GM18520 (cell line): ENCODE data around the gene IP6K2.
"Not testable (repeated sequence)": the region's sequence is repeated elsewhere in the genome, so short reads cannot be mapped to it uniquely, and the experiment has no call there.

Source experiments
- ATAC-seq: cut with Tn5 transposase; IDR thresholded peaks from one replicate; pipeline ENCODE4 v1.9.1; 2021; ENCODE audit not compliant: unreplicated experiment

Gene IP6K2, protein sequence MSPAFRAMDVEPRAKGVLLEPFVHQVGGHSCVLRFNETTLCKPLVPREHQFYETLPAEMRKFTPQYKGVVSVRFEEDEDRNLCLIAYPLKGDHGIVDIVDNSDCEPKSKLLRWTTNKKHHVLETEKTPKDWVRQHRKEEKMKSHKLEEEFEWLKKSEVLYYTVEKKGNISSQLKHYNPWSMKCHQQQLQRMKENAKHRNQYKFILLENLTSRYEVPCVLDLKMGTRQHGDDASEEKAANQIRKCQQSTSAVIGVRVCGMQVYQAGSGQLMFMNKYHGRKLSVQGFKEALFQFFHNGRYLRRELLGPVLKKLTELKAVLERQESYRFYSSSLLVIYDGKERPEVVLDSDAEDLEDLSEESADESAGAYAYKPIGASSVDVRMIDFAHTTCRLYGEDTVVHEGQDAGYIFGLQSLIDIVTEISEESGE

DNA sequence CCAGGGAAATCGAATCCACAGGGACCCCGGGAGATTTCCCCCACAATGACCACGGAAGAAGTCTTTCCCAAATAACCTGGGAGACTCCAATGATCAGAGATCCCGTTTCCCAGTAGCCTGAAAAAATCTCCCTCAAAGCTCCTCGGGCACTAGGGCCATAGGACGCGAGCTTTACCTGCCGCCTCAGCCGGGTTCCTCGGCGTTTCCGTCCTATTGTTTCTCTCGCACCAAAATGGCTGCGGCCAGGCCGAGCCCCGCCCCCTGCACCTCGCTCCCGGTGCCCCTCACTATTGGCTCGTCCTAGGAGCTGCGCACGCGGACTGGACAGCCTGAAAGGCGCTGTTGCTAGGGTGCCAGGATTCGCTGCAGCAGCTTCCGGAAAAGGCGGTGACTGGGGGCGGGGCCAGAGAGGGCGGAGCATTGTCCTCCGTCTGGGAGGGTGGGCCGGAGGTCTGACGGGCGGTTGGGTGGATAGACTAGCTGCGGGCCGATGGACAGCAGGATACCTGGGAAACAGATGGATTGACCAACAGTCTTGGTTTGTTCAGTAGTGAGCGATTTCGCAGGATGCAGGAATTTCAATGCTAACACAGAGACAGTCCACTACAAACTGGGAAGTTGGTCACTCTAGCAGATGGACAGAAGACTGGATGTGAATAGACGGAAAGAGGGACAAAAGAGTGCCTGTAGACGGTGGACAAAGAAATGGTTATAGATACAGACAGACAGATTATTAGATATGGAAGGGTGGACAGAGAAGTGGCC lies at the start of gene IP6K2:
IP6K2 (minus strand) TSS at position 240 of the 765 bp plus-strand sequence. CDS start 21,930 bp downstream, outside the sequence.
- peak; percentile 96 for ATAC-seq

- no peak for ATAC-seq
Observed at GRCh38 chr3:48765376-48765775, 48.4 kb upstream of the IP6K2 start.

DNA sequence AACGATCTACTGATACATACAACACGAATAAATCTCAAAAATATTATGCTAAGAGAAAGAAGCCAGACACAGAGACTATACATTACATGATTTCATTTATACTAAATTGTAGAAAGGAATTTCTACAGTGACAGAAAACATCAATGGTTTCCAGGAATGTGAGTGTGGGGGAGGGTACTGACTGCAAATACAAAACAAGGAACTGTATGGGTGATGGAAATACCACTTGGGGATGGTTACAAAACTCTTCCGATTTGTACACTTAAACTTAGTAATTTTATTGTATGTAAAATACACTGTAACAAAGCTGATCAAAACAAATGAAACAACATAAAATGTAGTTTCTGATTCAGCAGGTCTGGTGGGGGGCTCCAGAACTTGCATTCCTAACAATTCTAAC lies 45.8 kb upstream of the IP6K2 start:
- ATAC-seq: no peak

GRCh38 chr3:48759991-48760540 lies 43.0 kb upstream of the IP6K2 start:
- ATAC-seq: not testable (repeated sequence)

DNA sequence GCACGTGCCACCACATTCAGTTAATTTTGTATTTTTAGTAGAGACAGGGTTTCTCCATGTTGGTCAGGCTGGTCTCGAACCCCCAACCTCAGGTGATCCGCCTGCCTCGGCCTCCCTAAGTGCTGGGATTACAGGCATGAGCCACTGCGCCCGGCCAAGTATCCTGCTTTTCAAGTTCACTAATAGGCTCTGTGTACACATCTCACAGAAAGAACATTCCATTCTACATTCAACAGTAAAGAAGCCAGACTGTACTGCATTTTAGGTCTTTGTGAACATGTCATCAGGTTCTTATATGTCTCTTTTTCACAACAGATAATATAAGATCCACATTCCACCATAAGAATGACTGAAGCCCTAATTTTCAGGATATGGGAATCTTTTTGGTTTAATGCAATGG lies 42.5 kb upstream of the IP6K2 start:
- ATAC-seq: not testable (repeated sequence)

GRCh38 chr3:48759071-48759470 lies 42.0 kb upstream of the IP6K2 start:
- ATAC-seq: no peak

DNA sequence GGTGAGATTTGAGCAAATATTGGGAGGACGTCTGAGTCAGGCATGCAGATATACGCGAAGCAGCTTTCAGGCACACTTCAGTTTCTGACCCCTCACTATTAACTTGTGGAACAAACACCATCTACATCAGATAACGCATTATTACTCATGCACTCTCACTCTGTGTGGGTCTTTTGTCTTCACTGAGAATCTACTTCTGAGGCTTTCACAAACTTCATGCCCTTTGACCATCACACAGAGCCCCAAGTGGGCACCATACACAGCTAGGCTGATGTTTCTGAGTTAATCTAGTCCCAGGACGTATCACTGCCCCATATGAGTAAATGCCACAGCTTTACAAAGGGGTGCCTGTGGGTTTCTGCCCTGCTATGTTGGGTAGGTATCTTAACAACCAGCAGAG lies 39.6 kb upstream of the IP6K2 start:
- no peak for ATAC-seq

DNA sequence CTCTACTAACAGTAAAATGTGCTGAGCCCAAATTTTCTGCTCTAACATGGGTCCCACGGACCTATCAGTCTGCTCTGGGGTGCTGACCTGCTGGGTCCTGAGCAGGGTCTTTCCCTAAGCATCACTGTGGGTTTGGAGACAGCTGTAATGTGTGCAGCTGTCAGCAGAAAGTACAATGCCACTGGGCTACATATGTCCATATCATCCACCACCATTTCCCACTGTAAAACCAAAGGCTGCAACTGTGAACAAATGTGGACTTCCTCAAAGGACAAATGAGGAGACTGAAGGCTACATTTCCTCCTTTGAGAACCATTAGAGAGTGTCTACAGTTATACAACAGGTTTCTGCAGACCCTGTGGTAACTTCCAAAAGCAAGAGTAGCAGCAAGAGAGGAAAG lies 33.8 kb upstream of the IP6K2 start:
- ATAC-seq: no peak

DNA sequence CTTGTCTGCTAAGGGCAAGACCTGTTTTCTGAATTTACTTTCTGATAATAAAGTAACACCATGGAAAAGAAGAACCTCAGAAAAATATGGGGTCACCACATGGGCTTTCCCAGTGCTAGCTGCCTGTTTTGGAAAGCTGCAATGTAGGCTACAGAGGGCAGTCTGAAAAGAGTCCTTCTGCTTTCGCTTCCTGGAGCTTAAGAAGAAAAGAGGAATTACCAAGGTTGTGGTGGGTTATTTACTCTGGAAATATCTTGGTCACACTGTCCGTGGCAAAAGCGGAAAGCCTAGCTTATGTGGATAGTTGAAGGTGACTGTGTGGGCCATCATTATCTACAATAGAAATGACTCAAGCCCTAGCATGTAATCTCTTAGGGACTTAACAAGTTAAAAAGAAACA lies 31.7 kb upstream of the IP6K2 start:
- ATAC-seq: no peak

DNA sequence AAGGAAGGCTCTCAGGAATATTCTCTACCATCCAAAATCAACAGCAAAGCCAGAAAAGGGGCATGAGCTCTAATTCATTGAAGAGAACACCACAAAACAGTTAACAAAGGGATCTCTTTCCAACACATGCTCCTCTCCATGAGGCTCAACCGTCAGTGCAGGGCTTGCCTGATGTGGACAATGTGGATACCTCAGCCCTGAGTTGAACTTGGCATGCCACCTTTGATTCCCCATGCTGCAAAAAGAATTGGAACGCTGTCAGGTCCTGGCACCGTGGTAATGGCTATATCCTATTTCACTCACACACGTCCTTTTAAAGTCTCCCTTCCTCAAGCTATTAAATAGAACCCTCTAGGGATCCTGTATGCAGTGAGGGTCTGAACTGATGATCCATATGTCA lies 30.7 kb upstream of the IP6K2 start:
- ATAC-seq: no peak

DNA sequence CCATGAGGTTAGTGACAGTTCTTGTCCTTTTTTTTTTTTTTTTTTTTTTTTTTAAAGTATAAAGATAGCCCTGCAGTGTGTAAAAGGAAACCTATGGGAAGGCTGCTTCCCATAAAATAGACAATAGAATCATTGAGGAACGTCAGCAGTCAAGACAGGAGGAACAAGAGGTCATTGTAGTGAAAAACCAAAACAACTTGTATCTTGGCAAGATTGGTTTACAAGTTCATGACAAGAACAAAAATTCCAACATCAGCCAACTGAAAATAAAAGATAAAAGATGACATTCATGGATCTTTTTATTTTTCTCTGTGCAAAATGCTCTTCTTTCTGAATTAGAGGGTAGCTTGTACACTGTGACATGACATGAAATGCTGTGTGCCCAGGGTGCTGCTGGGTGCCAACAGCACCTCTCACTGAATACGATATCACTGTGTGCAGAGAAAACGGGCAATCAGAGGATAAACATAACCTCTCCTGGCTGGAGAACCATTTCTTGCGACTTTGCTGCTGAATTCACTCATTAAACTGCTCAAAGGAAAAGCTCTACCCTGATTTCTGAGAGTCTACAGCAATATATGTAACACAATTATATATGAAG lies 30.1 kb upstream of the IP6K2 start:
- ATAC-seq: no peak

- no peak for ATAC-seq
Observed at GRCh38 chr3:48743773-48744172, 26.8 kb upstream of the IP6K2 start.

DNA sequence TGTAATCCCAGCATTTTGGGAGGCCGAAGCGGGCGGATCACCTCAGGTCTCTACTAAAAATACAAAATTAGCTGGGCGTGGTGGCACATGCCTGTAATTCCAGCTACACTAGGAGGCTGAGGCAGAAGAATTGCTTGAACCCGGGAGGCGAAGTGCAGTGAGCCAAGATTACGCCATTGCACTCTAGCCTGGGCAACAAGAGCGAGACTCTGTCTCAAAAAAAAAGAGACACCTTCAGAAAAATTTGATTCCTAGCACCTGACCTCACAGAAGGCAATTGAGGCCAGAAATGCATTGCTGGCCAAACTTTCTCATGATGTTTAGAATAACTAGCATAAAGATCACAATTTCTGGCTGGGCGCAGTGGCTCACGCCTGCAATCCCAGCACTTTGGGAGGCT lies 24.2 kb upstream of the IP6K2 start:
- ATAC-seq: not testable (repeated sequence)

- no peak for ATAC-seq
Observed at GRCh38 chr3:48739955-48740823, 23.2 kb upstream of the IP6K2 start.

DNA sequence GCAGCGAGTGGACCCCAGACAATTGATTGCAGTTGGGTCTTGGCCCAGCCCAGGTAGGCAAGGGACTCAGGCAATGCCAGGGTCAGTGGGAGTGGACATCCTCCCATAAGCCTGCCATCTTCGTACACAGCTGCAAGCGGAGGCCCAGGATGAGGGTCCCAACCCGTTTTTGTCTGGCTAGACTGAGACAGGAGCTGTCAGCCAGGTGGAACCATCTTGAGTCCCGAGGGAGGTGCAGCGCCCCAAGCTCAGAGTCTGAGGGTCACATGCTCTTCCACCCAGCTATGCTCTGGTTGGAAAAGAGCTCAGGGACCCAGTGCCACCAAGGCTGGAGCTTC lies 22.6 kb upstream of the IP6K2 start:
- no peak for ATAC-seq

- no peak for ATAC-seq
Observed at GRCh38 chr3:48738926-48739616, 22.1 kb upstream of the IP6K2 start.

DNA sequence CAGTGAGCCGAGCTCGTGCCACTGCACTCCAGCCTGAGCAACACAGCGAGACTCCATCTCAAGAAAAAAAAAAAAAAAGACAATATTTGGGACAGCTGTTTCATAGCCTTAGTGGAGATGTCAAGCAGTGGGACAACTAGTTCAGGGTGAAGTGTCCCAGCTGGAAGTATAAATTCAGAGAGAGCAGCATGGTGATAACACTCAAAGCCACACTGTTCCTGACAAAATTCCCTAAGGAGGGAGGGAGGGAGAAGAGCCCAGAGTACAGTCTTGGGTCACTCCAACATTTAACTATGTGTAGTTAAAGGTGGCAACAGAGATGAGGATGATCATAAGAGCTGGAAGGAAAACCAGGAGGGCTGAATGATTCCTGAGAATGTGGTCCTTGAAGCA lies 21.1 kb upstream of the IP6K2 start:
- ATAC-seq: no peak

- ATAC-seq: not testable (repeated sequence)
Observed at GRCh38 chr3:48735075-48735767, 18.2 kb upstream of the IP6K2 start.

- not testable (repeated sequence) for ATAC-seq
Observed at GRCh38 chr3:48734541-48734940, 17.5 kb upstream of the IP6K2 start.
